Measurements from ENCODE around the gene GRAMD1B. TPM values are rescaled to one million over a fixed set of nuclear protein-coding genes. Genes with fewer than 3 reads are reported as not detected.
A peak's percentile ranks its signal among the peaks of the same experiment; 100 is the strongest.

The GRAMD1B gene
- total RNA-seq, 1 donor from 2014 or later: 0.26 TPM

DNA sequence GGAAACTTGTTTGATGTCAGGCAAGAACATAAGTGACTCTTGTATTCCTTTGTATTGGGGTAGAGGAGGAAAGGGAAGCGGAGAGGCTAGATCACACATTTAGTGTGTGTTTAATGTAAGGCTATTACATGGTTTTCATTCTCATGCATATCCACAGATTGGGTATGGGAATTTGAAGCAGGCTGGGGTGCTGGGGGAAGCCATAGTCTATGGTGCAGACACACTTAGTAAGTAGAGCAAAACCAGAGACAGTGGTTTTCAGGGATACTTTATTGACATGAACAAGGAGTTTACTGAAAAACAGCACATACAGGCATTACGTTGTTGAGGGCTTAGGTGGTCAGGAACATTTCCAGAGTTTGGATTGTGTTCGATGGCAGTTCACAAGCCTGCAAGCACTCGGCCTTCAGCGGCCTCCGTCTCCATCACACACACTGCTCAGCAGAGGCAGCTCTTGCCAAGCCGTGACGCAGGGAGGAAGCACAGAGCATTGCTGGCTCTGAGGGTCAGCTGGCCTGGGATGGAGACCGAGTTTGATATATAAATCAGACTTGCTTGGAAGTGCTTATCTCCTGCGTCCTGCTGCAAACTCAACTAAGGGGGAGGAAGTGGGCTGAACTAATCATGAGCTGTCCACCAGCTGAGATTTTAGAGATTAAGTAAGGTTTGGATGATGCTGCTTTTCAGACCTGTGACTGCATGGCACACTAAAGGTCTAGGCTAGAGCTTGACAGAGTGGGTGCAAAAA lies 199.0 kb downstream of the GRAMD1B start:
- TF ChIP-seq, protein P1, sequence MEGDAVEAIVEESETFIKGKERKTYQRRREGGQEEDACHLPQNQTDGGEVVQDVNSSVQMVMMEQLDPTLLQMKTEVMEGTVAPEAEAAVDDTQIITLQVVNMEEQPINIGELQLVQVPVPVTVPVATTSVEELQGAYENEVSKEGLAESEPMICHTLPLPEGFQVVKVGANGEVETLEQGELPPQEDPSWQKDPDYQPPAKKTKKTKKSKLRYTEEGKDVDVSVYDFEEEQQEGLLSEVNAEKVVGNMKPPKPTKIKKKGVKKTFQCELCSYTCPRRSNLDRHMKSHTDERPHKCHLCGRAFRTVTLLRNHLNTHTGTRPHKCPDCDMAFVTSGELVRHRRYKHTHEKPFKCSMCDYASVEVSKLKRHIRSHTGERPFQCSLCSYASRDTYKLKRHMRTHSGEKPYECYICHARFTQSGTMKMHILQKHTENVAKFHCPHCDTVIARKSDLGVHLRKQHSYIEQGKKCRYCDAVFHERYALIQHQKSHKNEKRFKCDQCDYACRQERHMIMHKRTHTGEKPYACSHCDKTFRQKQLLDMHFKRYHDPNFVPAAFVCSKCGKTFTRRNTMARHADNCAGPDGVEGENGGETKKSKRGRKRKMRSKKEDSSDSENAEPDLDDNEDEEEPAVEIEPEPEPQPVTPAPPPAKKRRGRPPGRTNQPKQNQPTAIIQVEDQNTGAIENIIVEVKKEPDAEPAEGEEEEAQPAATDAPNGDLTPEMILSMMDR (IDR thresholded peaks at IDR 0.05; ENCODE audit: insufficient read depth, low read length, severe bottlenecking): no peak

DNA sequence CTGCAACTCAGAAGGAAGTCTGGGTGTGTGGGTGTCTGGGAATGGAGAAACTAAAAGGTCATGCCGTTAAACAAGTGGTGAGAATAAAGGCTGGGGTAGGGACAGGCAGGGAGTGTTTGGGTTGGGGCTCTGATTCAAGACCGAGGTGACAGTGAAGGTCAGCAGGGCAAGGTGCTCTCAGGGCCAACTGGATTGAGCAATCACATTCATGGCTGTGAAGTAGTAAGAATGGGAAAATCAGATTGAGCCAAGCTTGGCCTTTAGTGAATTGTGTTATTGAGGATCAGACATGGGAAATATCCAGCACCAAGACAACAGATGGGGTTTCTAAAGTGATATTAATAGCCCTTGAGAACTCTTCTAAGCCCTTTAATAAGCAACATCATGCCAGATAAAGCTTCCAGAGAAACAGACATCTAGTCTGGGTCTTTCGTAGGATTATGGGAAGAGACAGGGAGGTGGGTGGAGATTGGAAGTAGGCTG lies 200.1 kb downstream of the GRAMD1B start:
- Histone ChIP-seq H3K36me3 (ENCODE audit: control insufficient read depth, insufficient read depth, low read length) (no peaks in the 10 kb centered on the region), H3K4me3 (ENCODE audit: low read depth, low read length) (no peak overlapping the region), H3K27me3 (ENCODE audit: control insufficient read depth, insufficient read depth, low read length) (no peaks in the 10 kb centered on the region)
- FAIRE-seq: no peak
- no peak for DNase-seq (ENCODE audit: low read depth)
- TF ChIP-seq, protein P1 (IDR thresholded peaks at IDR 0.05; ENCODE audit: insufficient read depth, low read length, severe bottlenecking): no peak

More for the DNA sequence above, 199.0 kb downstream of the GRAMD1B start:
- DNase-seq (ENCODE audit: low read depth): no peak
- Histone ChIP-seq H3K27me3 (ENCODE audit: control insufficient read depth, insufficient read depth, low read length) (no peaks in the 10 kb centered on the region), H3K36me3 (ENCODE audit: control insufficient read depth, insufficient read depth, low read length) (no peaks in the 10 kb centered on the region), H3K4me3 (ENCODE audit: low read depth, low read length) (no peak overlapping the region)
- FAIRE-seq: peak; percentile 80

DNA sequence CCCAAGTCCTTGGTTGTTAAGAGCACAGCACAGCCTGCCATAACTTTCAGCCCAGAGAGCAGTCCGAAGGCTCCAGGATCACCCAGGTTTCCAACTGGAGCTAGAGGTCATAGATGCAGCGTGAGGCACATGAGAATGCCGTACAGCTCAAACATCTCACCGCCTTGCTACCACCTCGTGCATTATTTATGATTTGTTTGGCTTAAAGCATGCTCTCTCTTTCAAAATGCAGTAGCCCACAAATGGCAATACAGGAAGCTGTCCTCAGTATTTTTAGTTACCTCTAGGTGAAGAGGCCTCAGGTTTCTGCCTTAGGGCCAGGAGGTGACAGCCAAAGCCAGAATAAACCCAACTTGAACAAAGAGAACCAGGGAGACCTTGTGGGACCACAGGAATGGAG lies 210.0 kb downstream of the GRAMD1B start:
- no peaks in the 10 kb centered on the region for H3K36me3 ChIP-seq (ENCODE audit: control insufficient read depth, insufficient read depth, low read length)
- DNase-seq (ENCODE audit: low read depth) (no peak), FAIRE-seq (no peak)
- H3K27me3 ChIP-seq (ENCODE audit: control insufficient read depth, insufficient read depth, low read length): peaks cover 1% of the 10 kb centered on the region
- TF ChIP-seq, protein P1 (IDR thresholded peaks at IDR 0.05; ENCODE audit: insufficient read depth, low read length, severe bottlenecking): no peak
- no peak overlapping the region for H3K4me3 ChIP-seq (ENCODE audit: low read depth, low read length)

DNA sequence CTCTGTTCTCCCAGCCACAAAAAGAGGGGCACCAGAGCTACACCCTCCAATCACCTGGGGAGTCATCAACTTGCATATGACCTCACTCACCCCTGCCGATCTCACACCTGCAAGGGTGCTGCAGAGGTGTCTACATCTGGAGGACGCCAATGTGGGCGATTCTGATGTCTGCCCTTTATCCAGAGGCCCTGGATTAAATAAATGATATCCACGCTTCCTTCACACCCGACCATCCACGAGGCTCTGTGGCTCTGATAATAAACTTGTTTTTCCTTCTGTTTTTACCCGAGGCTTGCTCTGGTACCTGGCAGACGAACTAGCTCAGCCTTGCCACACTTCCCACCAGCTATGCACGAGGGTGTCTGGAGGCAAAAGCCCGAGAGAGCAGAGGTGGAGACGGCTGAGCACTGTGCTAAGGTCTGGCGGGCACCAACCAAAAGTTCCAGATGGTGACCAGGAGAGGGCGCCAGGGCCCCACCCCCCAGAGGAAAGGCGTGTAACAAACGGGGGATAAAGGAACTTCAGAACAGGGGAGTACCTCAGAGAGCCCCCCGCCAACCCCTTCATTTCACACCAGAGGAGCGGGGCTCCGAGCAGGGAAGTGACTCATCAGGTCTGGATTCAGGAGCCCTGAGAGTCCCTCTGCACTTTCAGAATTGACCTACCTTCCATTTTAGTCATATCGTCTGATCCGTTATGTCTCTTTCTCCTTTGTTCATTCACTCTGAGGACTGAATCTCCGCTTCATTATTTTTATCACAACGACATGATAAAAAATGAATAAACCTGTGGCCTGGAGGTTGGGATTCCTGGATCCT lies 210.8 kb downstream of the GRAMD1B start:
- Histone ChIP-seq H3K27me3 (ENCODE audit: control insufficient read depth, insufficient read depth, low read length) (peaks cover 1% of the 10 kb centered on the region), H3K36me3 (ENCODE audit: control insufficient read depth, insufficient read depth, low read length) (no peaks in the 10 kb centered on the region), H3K4me3 (ENCODE audit: low read depth, low read length) (no peak overlapping the region)
- no peak for FAIRE-seq
- peak; percentile 29 for DNase-seq (ENCODE audit: low read depth)
- TF ChIP-seq, protein P1 (IDR thresholded peaks at IDR 0.05; ENCODE audit: insufficient read depth, low read length, severe bottlenecking): peak; percentile 91

DNA sequence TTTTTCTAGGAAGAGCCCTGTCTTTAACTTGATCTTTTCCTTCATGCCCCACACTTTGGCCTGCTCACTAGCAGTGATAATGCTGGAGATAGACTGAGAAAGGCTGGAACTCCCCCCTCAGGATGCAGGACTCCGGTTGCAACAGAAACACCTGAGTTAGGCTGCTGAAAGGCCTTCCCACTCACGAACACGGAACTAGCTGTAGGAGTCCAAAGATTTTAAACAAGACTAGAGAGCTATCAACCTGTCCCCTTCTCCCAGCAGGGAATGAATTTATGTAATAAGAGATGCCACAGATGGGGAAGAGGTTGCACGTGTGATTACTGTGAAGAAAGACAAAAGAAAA lies 211.4 kb downstream of the GRAMD1B start:
- peaks cover 1% of the 10 kb centered on the region for H3K27me3 ChIP-seq (ENCODE audit: control insufficient read depth, insufficient read depth, low read length)
- TF ChIP-seq, protein P1 (IDR thresholded peaks at IDR 0.05; ENCODE audit: insufficient read depth, low read length, severe bottlenecking): no peak
- no peaks in the 10 kb centered on the region for H3K36me3 ChIP-seq (ENCODE audit: control insufficient read depth, insufficient read depth, low read length)
- DNase-seq (ENCODE audit: low read depth) (no peak), FAIRE-seq (no peak)
- H3K4me3 ChIP-seq (ENCODE audit: low read depth, low read length): no peak overlapping the region

Measured in bronchial epithelial cell (primary cell).